Stimulated activated CD8-positive, alpha-beta memory T cell treated with anti-CD3 and anti-CD28 coated beads, Interleukin-12 subunit alpha, Interleukin-12 subunit beta, amount 100 ng/mL, for 1 hour (primary cell): ENCODE data around the gene REXO4.
A peak's percentile ranks its signal among the peaks of the same experiment; 100 is the strongest.

Source experiments
- DNase-seq: peaks from one replicate; pipeline ENCODE4 v3.0.0-alpha.2; 2020; ENCODE audit warnings: low read depth

The REXO4 gene, protein sequence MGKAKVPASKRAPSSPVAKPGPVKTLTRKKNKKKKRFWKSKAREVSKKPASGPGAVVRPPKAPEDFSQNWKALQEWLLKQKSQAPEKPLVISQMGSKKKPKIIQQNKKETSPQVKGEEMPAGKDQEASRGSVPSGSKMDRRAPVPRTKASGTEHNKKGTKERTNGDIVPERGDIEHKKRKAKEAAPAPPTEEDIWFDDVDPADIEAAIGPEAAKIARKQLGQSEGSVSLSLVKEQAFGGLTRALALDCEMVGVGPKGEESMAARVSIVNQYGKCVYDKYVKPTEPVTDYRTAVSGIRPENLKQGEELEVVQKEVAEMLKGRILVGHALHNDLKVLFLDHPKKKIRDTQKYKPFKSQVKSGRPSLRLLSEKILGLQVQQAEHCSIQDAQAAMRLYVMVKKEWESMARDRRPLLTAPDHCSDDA

GRCh38 chr9:133417541-133418461 is at the start of gene REXO4:
REXO4 (minus strand) TSS chr9:133418010; CDS start chr9:133417844, 166 bp downstream.
- peak; percentile 62 for DNase-seq

GRCh38 chr9:133467101-133467500 is 49.3 kb upstream of the REXO4 start:
- no peak for DNase-seq

- no peak for DNase-seq
These were observed 48.2 kb upstream of the REXO4 start for GRCh38 chr9:133465984-133466383.

GRCh38 chr9:133464638-133465037 is 46.8 kb upstream of the REXO4 start:
- no peak for DNase-seq

DNA sequence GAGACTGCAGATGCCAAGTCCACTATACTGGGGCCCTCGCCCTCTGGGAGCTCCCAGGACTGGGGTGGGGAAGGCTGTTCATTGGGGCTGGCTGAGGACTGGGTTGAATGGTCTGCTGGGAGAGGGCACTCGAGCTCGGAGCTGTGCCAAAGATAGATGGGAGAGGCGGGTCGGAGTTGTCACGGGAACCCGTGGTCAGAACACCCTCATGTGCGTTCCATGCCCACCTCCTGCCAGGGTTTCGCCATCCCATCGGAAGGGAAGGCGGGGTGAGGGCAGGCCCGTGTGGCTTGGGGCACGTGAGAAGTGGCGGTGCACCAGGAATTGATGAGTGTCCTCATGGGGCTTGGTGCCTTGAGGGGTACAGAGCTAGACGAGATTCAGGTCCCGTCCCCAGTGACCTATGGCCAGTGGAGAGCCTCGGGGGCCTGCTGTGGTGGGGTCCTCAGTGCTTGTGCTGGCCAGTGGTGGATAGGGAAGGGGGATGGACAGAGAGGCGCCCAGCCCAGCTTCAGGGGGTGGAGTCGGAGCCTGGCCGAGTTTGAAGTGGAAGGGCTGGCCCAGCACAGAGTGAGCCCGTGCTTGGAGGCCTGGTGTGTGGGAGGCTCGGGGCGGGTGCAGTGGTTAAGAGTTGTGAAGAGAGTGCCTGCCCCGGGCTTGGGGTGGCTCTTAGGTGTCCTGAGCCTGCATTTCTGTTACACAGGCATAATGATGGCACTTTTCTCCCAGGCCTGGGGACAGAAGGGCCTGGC is 46.2 kb upstream of the REXO4 start:
- no peak for DNase-seq

DNA sequence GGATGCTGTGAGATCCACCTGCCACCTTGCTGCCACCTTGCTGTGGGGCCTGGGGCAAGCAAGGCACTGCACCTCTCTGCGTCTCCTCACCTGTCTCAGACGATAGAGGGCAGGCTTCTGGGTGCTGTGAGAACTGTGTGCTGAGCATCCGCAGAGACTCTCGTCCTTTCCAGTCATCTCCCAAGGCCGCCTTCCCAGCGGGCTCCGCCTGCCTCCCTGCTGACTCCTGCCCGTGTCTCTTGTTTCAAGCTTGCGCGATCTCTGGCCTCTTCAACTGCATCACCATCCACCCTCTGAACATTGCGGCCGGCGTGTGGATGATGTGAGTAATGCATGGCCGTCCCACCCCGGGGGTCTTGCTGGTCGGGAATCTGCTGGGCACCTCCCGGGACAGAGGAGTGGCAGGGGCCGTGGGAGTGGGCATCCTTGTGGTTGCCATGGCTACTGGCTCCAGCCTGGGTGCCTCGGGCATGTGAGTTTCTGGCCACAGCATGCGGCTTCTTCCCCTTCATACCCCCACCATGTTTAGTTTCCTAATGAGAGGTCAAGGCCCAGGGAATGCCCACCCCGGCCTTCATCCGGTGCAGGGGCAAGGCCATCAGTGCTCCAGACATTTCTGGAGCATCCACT is 45.5 kb upstream of the REXO4 start:
- DNase-seq = no peak

GRCh38 chr9:133461975-133462374 is 44.2 kb upstream of the REXO4 start:
- no peak for DNase-seq

- peak; percentile 15 for DNase-seq
These were observed 42.8 kb upstream of the REXO4 start for GRCh38 chr9:133460405-133461175.

DNA sequence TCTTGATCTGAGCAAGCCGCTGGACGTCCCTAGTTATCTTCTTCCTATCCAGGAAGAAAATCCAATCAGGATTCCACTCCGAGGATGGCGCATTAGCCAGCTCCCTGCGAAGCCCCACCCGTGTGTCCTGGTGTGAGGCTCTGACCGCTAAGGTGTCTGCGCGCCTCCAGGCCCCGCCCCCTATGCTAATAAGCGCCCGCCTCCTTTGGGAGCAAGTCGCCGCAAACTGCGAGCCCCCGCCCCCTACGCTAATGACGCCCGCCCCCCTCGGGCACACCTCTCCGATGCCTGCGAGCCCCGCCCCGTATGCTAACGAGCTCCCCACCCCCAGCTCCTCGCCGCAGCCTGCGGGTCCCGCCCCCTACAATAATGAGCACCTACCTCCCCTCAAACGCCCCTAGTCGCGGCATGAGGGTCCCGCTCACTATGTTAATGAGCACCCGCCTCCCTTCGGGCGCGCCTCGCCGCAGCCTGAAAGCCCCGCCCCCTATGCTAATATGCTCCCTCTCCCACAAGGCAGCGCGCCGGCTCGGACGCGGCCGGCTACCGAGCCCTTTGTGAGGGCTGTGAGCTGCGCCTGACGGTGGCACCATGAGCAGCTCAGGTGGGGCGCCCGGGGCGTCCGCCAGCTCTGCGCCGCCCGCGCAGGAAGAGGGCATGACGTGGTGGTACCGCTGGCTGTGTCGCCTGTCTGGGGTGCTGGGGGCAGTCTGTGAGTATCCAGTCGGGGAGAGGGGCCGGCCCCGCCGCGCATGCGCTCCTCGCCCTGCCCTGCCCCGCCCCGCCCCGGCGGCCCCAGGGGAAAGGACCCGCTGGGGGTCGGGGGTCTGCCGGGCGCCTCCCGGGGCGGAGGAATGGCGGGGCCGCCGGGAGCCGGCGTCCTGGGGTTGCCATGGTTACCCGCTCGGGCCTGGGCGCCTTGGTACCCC is 41.9 kb upstream of the REXO4 start, which contains the start of gene CACFD1:
Gene CACFD1, plus strand, starts transcription at position 503 of the 929 bp plus-strand sequence. Its CDS starts 89 bp downstream, at position 592.
- peak; percentile 85 for DNase-seq

DNA sequence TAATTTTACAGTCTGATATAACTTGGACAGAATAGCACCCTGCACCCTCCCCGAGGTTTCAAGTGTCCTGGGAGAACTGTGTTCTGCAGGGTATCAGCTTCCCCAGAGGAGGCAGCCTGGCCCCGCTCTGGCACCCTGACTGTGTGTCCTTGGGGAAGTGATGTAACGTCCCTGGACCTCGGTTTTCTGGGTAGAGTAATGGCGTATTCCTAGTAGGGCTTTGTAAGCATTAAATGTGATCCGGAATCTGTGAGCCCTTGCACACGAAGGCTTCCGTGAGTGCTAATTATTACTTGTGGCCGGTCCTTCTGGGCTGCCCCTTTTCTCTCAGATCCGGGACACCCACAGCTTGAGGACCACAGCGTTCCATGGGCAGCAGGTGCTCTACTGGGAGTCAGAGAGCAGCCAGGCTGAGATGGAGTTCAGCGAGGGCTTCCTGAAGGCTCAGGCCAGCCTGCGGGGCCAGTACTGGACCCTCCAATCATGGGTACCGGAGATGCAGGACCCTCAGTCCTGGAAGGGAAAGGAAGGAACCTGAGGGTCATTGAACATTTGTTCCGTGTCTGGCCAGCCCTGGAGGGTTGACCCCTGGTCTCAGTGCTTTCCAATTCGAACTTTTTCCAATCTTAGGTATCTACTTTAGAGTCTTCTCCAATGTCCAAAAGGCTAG is 41.0 kb upstream of the REXO4 start:
- DNase-seq = no peak

GRCh38 chr9:133457748-133458147 is 39.9 kb upstream of the REXO4 start:
- DNase-seq = no peak

GRCh38 chr9:133457233-133457632 is 39.4 kb upstream of the REXO4 start:
- no peak for DNase-seq

GRCh38 chr9:133456409-133456808 is 38.6 kb upstream of the REXO4 start:
- DNase-seq = no peak

GRCh38 chr9:133455936-133456335 is 38.1 kb upstream of the REXO4 start:
- no peak for DNase-seq

GRCh38 chr9:133454943-133455673 is 37.3 kb upstream of the REXO4 start:
- DNase-seq = no peak

DNA sequence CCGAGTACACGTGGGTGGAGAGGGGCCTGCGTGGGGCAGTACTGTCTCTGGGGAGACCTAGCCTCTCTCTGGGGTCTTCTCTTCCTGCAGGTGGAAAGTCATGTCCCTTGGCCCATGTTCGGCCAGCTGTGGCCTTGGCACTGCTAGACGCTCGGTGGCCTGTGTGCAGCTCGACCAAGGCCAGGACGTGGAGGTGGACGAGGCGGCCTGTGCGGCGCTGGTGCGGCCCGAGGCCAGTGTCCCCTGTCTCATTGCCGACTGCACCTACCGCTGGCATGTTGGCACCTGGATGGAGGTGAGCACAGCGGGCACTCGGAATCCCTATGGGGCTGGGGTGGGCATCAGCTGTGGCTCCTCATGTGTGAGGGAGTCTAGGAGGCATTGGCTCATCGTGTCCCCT is 36.5 kb upstream of the REXO4 start:
- DNase-seq = no peak

- no peak for DNase-seq
These were observed 35.8 kb upstream of the REXO4 start for GRCh38 chr9:133453651-133454050.

DNA sequence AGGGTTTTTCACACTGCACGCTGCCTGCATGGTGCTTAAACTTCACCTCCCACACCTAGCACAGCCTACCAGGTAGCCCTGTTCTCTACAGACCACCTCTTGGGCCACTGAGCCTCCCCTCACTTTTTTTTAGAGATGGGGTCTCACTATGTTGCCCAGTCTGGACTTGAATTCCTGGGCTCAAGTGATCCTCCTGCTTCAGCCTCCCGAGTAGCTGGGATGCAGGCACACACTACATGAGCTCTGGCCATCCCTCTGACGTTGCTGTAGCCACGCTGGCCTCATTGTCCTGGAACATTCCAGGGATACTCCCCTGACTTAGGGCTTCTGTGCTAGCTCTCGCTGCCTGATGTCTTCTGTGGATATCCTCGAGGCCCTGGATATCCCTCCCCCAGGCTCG is 34.8 kb upstream of the REXO4 start:
- DNase-seq = no peak
